ENCODE measurements around the gene SLC17A3.

The SLC17A3 gene

GRCh38 chr6:25888626-25889025 is 14.6 kb upstream of the SLC17A3 start:
- DNase-seq: no peak

- DNase-seq: no peak
Measured at GRCh38 chr6:25886066-25886465, 12.0 kb upstream of the SLC17A3 start.

- no peak for DNase-seq
Measured at GRCh38 chr6:25883991-25884390, 9.9 kb upstream of the SLC17A3 start.

GRCh38 chr6:25883536-25883935 is 9.5 kb upstream of the SLC17A3 start:
- DNase-seq: no peak

GRCh38 chr6:25882051-25882496 is 8.0 kb upstream of the SLC17A3 start:
- no peak for DNase-seq

- DNase-seq: no peak
Measured at GRCh38 chr6:25880601-25881000, 6.6 kb upstream of the SLC17A3 start.

- no peak for DNase-seq
Measured at GRCh38 chr6:25878721-25879322, 4.8 kb upstream of the SLC17A3 start.

GRCh38 chr6:25875926-25876602 is 2.0 kb upstream of the SLC17A3 start:
- DNase-seq: no peak

GRCh38 chr6:25875563-25875905 is 1.5 kb upstream of the SLC17A3 start:
- DNase-seq: no peak

- DNase-seq: no peak
Measured at GRCh38 chr6:25874822-25875562, 949 bp upstream of the SLC17A3 start.

- DNase-seq: no peak
Measured at GRCh38 chr6:25872814-25873213, 1.2 kb downstream of the SLC17A3 start.

GRCh38 chr6:25869840-25870239 is 4.2 kb downstream of the SLC17A3 start:
- DNase-seq: no peak

GRCh38 chr6:25868436-25869183 is 5.4 kb downstream of the SLC17A3 start:
- DNase-seq: no peak

GRCh38 chr6:25866011-25866410 is 8.0 kb downstream of the SLC17A3 start:
- no peak for DNase-seq

GRCh38 chr6:25863360-25863759 is 10.7 kb downstream of the SLC17A3 start:
- no peak for DNase-seq

- no peak for DNase-seq
Measured at GRCh38 chr6:25862199-25862598, 11.8 kb downstream of the SLC17A3 start.

GRCh38 chr6:25852756-25853155 is 21.3 kb downstream of the SLC17A3 start:
- no peak for DNase-seq

- DNase-seq: no peak
Measured at GRCh38 chr6:25851961-25852360, 22.1 kb downstream of the SLC17A3 start.

- DNase-seq: no peak
Measured at GRCh38 chr6:25844518-25844917, 29.5 kb downstream of the SLC17A3 start.

- no peak for DNase-seq
Measured at GRCh38 chr6:25842526-25842925, 31.5 kb downstream of the SLC17A3 start.

GRCh38 chr6:25835442-25836283 is 38.4 kb downstream of the SLC17A3 start:
- peak; percentile 16 for DNase-seq

- DNase-seq: no peak
Measured at GRCh38 chr6:25834950-25835349, 39.1 kb downstream of the SLC17A3 start.

- DNase-seq: no peak
Measured at GRCh38 chr6:25833136-25833535, 40.9 kb downstream of the SLC17A3 start.

Data from right hindlimb (tissue), 1 donor.